OCI-LY1 (cell line): Measurements from ENCODE around the gene ZNF503.

ENCODE experiments used
- CTCF ChIP-seq: fragments of 200-600 bp; sonication (generic), shearing (Covaris generic); IDR thresholded peaks from 2 replicates; pipeline ENCODE4 v1.5.1; 2017; ENCODE audit warnings: mild to moderate bottlenecking, antibody characterized with exemption, low read length, moderate library complexity, mixed read lengths
- EZH2 ChIP-seq: fragments of 200-600 bp; sonication (generic), shearing (Covaris generic); IDR thresholded peaks from 2 replicates; pipeline ENCODE4 v1.8.0; 2017; ENCODE audit warnings: borderline replicate concordance, mixed run types, mild to moderate bottlenecking, antibody characterized with exemption, low read length, moderate library complexity, mixed read lengths

GRCh38 chr10:75441196-75441595 is 39.6 kb upstream of the ZNF503 start:
- TF ChIP-seq CTCF (no peak), EZH2 (no peak)
